ENCODE results near the gene UBE2F. TPM values are rescaled to one million over a fixed set of nuclear protein-coding genes. Genes with fewer than 3 reads are reported as not detected.
"Not testable (repeated sequence)": the region's sequence is repeated elsewhere in the genome, so short reads cannot be mapped to it uniquely, and the experiment has no call there.

UBE2F gene
- total RNA-seq, 1 donor from 2014 or later: 62.3 TPM

GRCh38 chr2:237977380-237977779 is 10.6 kb downstream of the UBE2F start:
- Histone ChIP-seq H3K4me3 (ENCODE audit: low read depth, low read length) (no peak overlapping the region), H3K27me3 (ENCODE audit: control insufficient read depth, insufficient read depth, low read length) (no peaks in the 10 kb centered on the region), H3K36me3 (ENCODE audit: control insufficient read depth, insufficient read depth, low read length) (peaks cover 1% of the 10 kb centered on the region)
- TF ChIP-seq, protein P1, sequence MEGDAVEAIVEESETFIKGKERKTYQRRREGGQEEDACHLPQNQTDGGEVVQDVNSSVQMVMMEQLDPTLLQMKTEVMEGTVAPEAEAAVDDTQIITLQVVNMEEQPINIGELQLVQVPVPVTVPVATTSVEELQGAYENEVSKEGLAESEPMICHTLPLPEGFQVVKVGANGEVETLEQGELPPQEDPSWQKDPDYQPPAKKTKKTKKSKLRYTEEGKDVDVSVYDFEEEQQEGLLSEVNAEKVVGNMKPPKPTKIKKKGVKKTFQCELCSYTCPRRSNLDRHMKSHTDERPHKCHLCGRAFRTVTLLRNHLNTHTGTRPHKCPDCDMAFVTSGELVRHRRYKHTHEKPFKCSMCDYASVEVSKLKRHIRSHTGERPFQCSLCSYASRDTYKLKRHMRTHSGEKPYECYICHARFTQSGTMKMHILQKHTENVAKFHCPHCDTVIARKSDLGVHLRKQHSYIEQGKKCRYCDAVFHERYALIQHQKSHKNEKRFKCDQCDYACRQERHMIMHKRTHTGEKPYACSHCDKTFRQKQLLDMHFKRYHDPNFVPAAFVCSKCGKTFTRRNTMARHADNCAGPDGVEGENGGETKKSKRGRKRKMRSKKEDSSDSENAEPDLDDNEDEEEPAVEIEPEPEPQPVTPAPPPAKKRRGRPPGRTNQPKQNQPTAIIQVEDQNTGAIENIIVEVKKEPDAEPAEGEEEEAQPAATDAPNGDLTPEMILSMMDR (IDR thresholded peaks at IDR 0.05; ENCODE audit: insufficient read depth, low read length, poor library complexity, severe bottlenecking): no peak
- DNase-seq (ENCODE audit: low read depth): no peak

GRCh38 chr2:237978058-237978712 is 11.4 kb downstream of the UBE2F start:
- no peak overlapping the region for H3K4me3 ChIP-seq (ENCODE audit: low read depth, low read length)
- peaks cover 1% of the 10 kb centered on the region for H3K36me3 ChIP-seq (ENCODE audit: control insufficient read depth, insufficient read depth, low read length)
- DNase-seq (ENCODE audit: low read depth): no peak
- H3K27me3 ChIP-seq (ENCODE audit: control insufficient read depth, insufficient read depth, low read length): no peaks in the 10 kb centered on the region
- TF ChIP-seq, protein P1 (IDR thresholded peaks at IDR 0.05; ENCODE audit: insufficient read depth, low read length, poor library complexity, severe bottlenecking): no peak

- Histone ChIP-seq H3K4me3 (ENCODE audit: low read depth, low read length) (no peak overlapping the region), H3K36me3 (ENCODE audit: control insufficient read depth, insufficient read depth, low read length) (peaks cover 1% of the 10 kb centered on the region), H3K27me3 (ENCODE audit: control insufficient read depth, insufficient read depth, low read length) (no peaks in the 10 kb centered on the region)
- no peak for DNase-seq (ENCODE audit: low read depth)
- TF ChIP-seq, protein P1 (IDR thresholded peaks at IDR 0.05; ENCODE audit: insufficient read depth, low read length, poor library complexity, severe bottlenecking): no peak
These were observed 12.5 kb downstream of the UBE2F start for GRCh38 chr2:237979331-237979730.

- Histone ChIP-seq H3K4me3 (ENCODE audit: low read depth, low read length) (no peak overlapping the region), H3K36me3 (ENCODE audit: control insufficient read depth, insufficient read depth, low read length) (peaks cover 1% of the 10 kb centered on the region), H3K27me3 (ENCODE audit: control insufficient read depth, insufficient read depth, low read length) (no peaks in the 10 kb centered on the region)
- DNase-seq (ENCODE audit: low read depth): no peak
- TF ChIP-seq, protein P1 (IDR thresholded peaks at IDR 0.05; ENCODE audit: insufficient read depth, low read length, poor library complexity, severe bottlenecking): no peak
These were observed 13.3 kb downstream of the UBE2F start for GRCh38 chr2:237980087-237980486.

- H3K4me3 ChIP-seq (ENCODE audit: low read depth, low read length): no peak overlapping the region
- DNase-seq (ENCODE audit: low read depth): peak; percentile 18
- peaks cover 1% of the 10 kb centered on the region for H3K36me3 ChIP-seq (ENCODE audit: control insufficient read depth, insufficient read depth, low read length)
- no peaks in the 10 kb centered on the region for H3K27me3 ChIP-seq (ENCODE audit: control insufficient read depth, insufficient read depth, low read length)
- TF ChIP-seq, protein P1 (IDR thresholded peaks at IDR 0.05; ENCODE audit: insufficient read depth, low read length, poor library complexity, severe bottlenecking): no peak
These were observed 13.9 kb downstream of the UBE2F start for GRCh38 chr2:237980751-237981150.

- H3K27me3 ChIP-seq (ENCODE audit: control insufficient read depth, insufficient read depth, low read length); DNase-seq (ENCODE audit: low read depth); H3K4me3 ChIP-seq (ENCODE audit: low read depth, low read length); H3K36me3 ChIP-seq (ENCODE audit: control insufficient read depth, insufficient read depth, low read length): not testable (repeated sequence)
These were observed 14.8 kb downstream of the UBE2F start for GRCh38 chr2:237981621-237982020.
